H1 (cell line): ENCODE measurements around the gene COL25A1. TPM values are rescaled to one million over a fixed set of nuclear protein-coding genes. Genes with fewer than 3 reads are reported as not detected.

ENCODE experiments used
- CTCF ChIA-PET: fragments of 300-600 bp; sonication (Branson Sonifier 250); formaldehyde crosslinking; loops from one replicate; lab custom pipeline; 2021; ENCODE audit not compliant: partially characterized antibody; lab: Charles Lee
- POLR2A ChIA-PET: fragments of 300-600 bp; sonication (Branson Sonifier 250); formaldehyde crosslinking; loops from one replicate; lab custom pipeline; 2021; ENCODE audit warnings: inconsistent platforms; ENCODE audit not compliant: partially characterized antibody; lab: Charles Lee
- DNase-seq, 2 experiments: peaks; one replicate each; pipeline versions ENCODE4 v3.0.0 to v3.0.0-alpha.2; 2010 to 2022; ENCODE audit warnings: low spot score in 2 of 2, low read depth in 1 of 2, mixed read lengths in 1 of 2
- FAIRE-seq: peaks from 2 replicates; lab custom pipeline; 2011; peaks lifted over from hg19 to GRCh38; lab: Jason Lieb, UNC
- H2AFZ ChIP-seq: 2 replicates; pipeline ENCODE4 v1.8.1; 2012; ENCODE audit warnings: low read length, inconsistent platforms
- H2AK5ac ChIP-seq: 2 replicates; pipeline ENCODE4 v1.6.1; 2013; ENCODE audit warnings: low read depth, low read length
- H2BK120ac ChIP-seq: replicated peaks from 2 replicates; pipeline ENCODE3; 2013; ENCODE audit warnings: low read depth, low read length, inconsistent platforms
- H2BK12ac ChIP-seq: 2 replicates; pipeline ENCODE4 v1.6.1; 2013; ENCODE audit warnings: low read depth, low read length
- H2BK15ac ChIP-seq: 2 replicates; pipeline ENCODE4 v1.6.1; 2013; ENCODE audit warnings: low read length
- H2BK20ac ChIP-seq: 2 replicates; pipeline ENCODE4 v1.6.1; 2013; ENCODE audit warnings: low read length
- H2BK5ac ChIP-seq: 2 replicates; pipeline ENCODE4 v1.6.1; 2013; ENCODE audit warnings: low read depth, low read length
- H3K14ac ChIP-seq: 2 replicates; pipeline ENCODE4 v1.6.1; 2013; ENCODE audit warnings: inconsistent platforms; ENCODE audit not compliant: insufficient read length
- H3K18ac ChIP-seq: 2 replicates; pipeline ENCODE4 v1.6.1; 2013; ENCODE audit warnings: low read length; ENCODE audit errors: extremely low read depth
- H3K23ac ChIP-seq: 2 replicates; pipeline ENCODE4 v1.6.1; 2013; ENCODE audit warnings: inconsistent platforms; ENCODE audit not compliant: insufficient read length
- H3K23me2 ChIP-seq: 2 replicates; pipeline ENCODE4 v1.6.1; 2013; ENCODE audit warnings: low read depth, low read length
- H3K27ac ChIP-seq: 2 replicates; pipeline ENCODE4 v1.6.1; 2011; ENCODE audit warnings: low read depth, low read length, inconsistent platforms
- H3K27me3 ChIP-seq, 4 experiments: replicated peaks in 1 of 4; 1 replicate in 1 of 4; 2 replicates in 3 of 4; pipeline versions ENCODE4 v1.6.1 to v1.8.1; 2011 to 2013; ENCODE audit warnings: low read length in 3 of 4, mild to moderate bottlenecking in 3 of 4, inconsistent platforms in 2 of 4, mixed read lengths in 2 of 4, moderate library complexity in 1 of 4; ENCODE audit not compliant: control insufficient read depth in 3 of 4, insufficient read depth in 3 of 4; ENCODE audit errors: extremely low read depth in 1 of 4
- H3K36me3 ChIP-seq, 4 experiments: 2 replicates each; pipeline versions ENCODE4 v1.6.1 to v1.8.1; 2011 to 2013; ENCODE audit warnings: mild to moderate bottlenecking in 4 of 4, low read length in 3 of 4, moderate library complexity in 2 of 4, control low read depth in 1 of 4, inconsistent platforms in 1 of 4; ENCODE audit not compliant: insufficient read depth in 4 of 4, control insufficient read depth in 2 of 4
- H3K4ac ChIP-seq: replicated peaks from 2 replicates; pipeline ENCODE3; 2013; ENCODE audit warnings: low read length, low read depth, mixed read lengths, inconsistent platforms; ENCODE audit not compliant: insufficient read length
- H3K4me1 ChIP-seq, 4 experiments: replicated peaks in 1 of 4; 1 replicate in 1 of 4; 2 replicates in 3 of 4; pipeline versions ENCODE4 v1.6.1 to v1.8.1; 2011 to 2013; ENCODE audit warnings: low read length in 3 of 4, inconsistent platforms in 2 of 4, mixed read lengths in 1 of 4; ENCODE audit not compliant: insufficient read depth in 4 of 4, control insufficient read depth in 3 of 4
- H3K4me2 ChIP-seq, 2 experiments: 2 replicates each; pipeline versions ENCODE4 v1.6.1 to v1.8.1; 2011 to 2013; ENCODE audit warnings: low read depth in 2 of 2, low read length in 2 of 2, control low read depth in 1 of 2, inconsistent platforms in 1 of 2, mild to moderate bottlenecking in 1 of 2; ENCODE audit not compliant: insufficient read depth in 1 of 2
- H3K4me3 ChIP-seq, 4 experiments: fragments of 200-600, 300-600 bp in 1 of 4; sonication (generic), shearing (Covaris generic), sonication (Bioruptor Twin) in 1 of 4; 2 replicates each; pipeline versions ENCODE4 v1.5.1 to v1.8.1; 2011 to 2016; ENCODE audit warnings: low read length in 4 of 4, low read depth in 3 of 4, control low read depth in 2 of 4, inconsistent platforms in 2 of 4, mild to moderate bottlenecking in 2 of 4, mixed read lengths in 1 of 4, moderate library complexity in 1 of 4; ENCODE audit not compliant: insufficient read depth in 2 of 4; ENCODE audit errors: extremely low read depth in 1 of 4
- H3K56ac ChIP-seq: replicated peaks from 2 replicates; pipeline ENCODE3; 2013; ENCODE audit warnings: low read depth, mild to moderate bottlenecking, mixed read lengths, low read length, inconsistent platforms; ENCODE audit not compliant: insufficient read length
- H3K79me1 ChIP-seq: 2 replicates; pipeline ENCODE4 v1.6.1; 2013; ENCODE audit warnings: low read depth, low read length, control low read depth
- H3K79me2 ChIP-seq, 2 experiments: 2 replicates each; pipeline versions ENCODE4 v1.6.1 to v1.8.1; 2012 to 2013; ENCODE audit warnings: low read length in 2 of 2, mild to moderate bottlenecking in 2 of 2, inconsistent platforms in 1 of 2; ENCODE audit not compliant: insufficient read depth in 2 of 2, control insufficient read depth in 1 of 2
- H3K9ac ChIP-seq, 4 experiments: replicated peaks in 1 of 4; 1 replicate in 1 of 4; 2 replicates in 3 of 4; pipeline versions ENCODE4 v1.6.1 to v1.8.1; 2011 to 2013; ENCODE audit warnings: low read depth in 3 of 4, low read length in 3 of 4, control low read depth in 2 of 4, mild to moderate bottlenecking in 2 of 4, moderate library complexity in 2 of 4, inconsistent platforms in 1 of 4; ENCODE audit errors: extremely low read depth in 1 of 4
- H3K9me3 ChIP-seq, 2 experiments: 2 replicates each; pipeline versions ENCODE4 v1.6.1 to v1.8.1; 2012 to 2013; ENCODE audit warnings: mild to moderate bottlenecking in 2 of 2, moderate library complexity in 2 of 2, control low read depth in 1 of 2, inconsistent platforms in 1 of 2, low read depth in 1 of 2, low read length in 1 of 2, mixed read lengths in 1 of 2; ENCODE audit not compliant: insufficient read depth in 2 of 2
- H4K20me1 ChIP-seq, 2 experiments: replicated peaks in 1 of 2; 2 replicates each; pipeline versions ENCODE3 to v1.8.1; 2011 to 2013; ENCODE audit warnings: inconsistent platforms in 2 of 2, low read length in 2 of 2, mild to moderate bottlenecking in 1 of 2; ENCODE audit not compliant: insufficient read depth in 2 of 2, control insufficient read depth in 1 of 2
- H4K5ac ChIP-seq: 2 replicates; pipeline ENCODE4 v1.6.1; 2013; ENCODE audit warnings: low read length, low read depth, mixed read lengths, inconsistent platforms; ENCODE audit not compliant: insufficient read length
- H4K8ac ChIP-seq: 2 replicates; pipeline ENCODE4 v1.8.0; 2013; ENCODE audit warnings: mild to moderate bottlenecking, moderate library complexity, low read length, inconsistent platforms; ENCODE audit not compliant: insufficient read depth; ENCODE audit errors: extremely low read depth
- H4K91ac ChIP-seq: replicated peaks from 2 replicates; pipeline ENCODE3; 2013; ENCODE audit warnings: low read length, mixed read lengths, inconsistent platforms; ENCODE audit not compliant: insufficient read length
- CBX5 ChIP-seq: fragments of 300-800, 300-1000 bp; sonication (generic); IDR thresholded peaks from 2 replicates; pipeline ENCODE4 v1.7.1; 2016; ENCODE audit warnings: antibody characterized with exemption, low read length, low read depth
- KDM1A ChIP-seq: fragments of 200-600, 300-600 bp; sonication (generic); IDR thresholded peaks from 2 replicates; pipeline ENCODE4 v1.7.1; 2016; ENCODE audit warnings: mild to moderate bottlenecking, low read length, borderline replicate concordance
- KDM4A ChIP-seq: IDR thresholded peaks from one replicate; pipeline ENCODE4 v1.7.1; 2012; ENCODE audit warnings: low read depth, mild to moderate bottlenecking, moderate library complexity, low read length, inconsistent platforms; ENCODE audit not compliant: severe bottlenecking
- RNF2 ChIP-seq: fragments of 200-900, 300-1000 bp; sonication (generic); IDR thresholded peaks from 2 replicates; pipeline ENCODE4 v1.7.1; 2016; ENCODE audit warnings: borderline replicate concordance, low read depth, mild to moderate bottlenecking, antibody characterized with exemption, low read length; ENCODE audit not compliant: poor library complexity, severe bottlenecking; ENCODE audit errors: missing control alignments
- ZNF274 ChIP-seq: IDR thresholded peaks from 2 replicates; pipeline ENCODE4 v1.7.0; 2012; ENCODE audit warnings: low read length, borderline replicate concordance; ENCODE audit errors: extremely low read depth
- WGBS, 2 experiments: shearing (Covaris generic) in 1 of 2; methylation state at CpG; one replicate each; pipeline versions ENCODE4 v1.1.6 to v1.1.7; 2013 to 2015; ENCODE audit warnings: low lambda C conversion rate in 2 of 2, mixed read lengths in 2 of 2, inconsistent platforms in 1 of 2, low coverage in 1 of 2, missing lambda C conversion rate in 1 of 2; ENCODE audit not compliant: insufficient replicate concordance in 2 of 2, insufficient coverage in 1 of 2, insufficient read length in 1 of 2; ENCODE audit errors: extremely low coverage in 1 of 2, missing lambda C conversion rate in 1 of 2; 5-methylcytosine and 5-hydroxymethylcytosine counted together
- polyA plus RNA-seq, 7 experiments: library from polyadenylated mRNA; depleted of rRNA in 3 of 7; stranded (reverse) in 5 of 7; unstranded in 2 of 7; fragments of >200 nt in 5 of 7; fragments of 200-250 nt in 2 of 7; gene quantifications; 1 replicate in 5 of 7; 2 replicates in 1 of 7; 4 replicates in 1 of 7; pipeline versions ENCODE4 v1.2.1 to v1.2.3, GENCODE V29; 2011 to 2013; ENCODE audit warnings: missing spikeins in 2 of 7, mixed read lengths in 2 of 7
- total RNA-seq: library from RNA; stranded (reverse); fragmentation: NEBNext Ultra II Directional; extraction: Animal tissue kit (Norgen Biotek cat#: 25700); gene quantifications from 2 replicates; pipeline ENCODE4 v1.2.1, GENCODE V29; 2021

Gene COL25A1
- total and polyA plus RNA-seq, 2 of the 8 experiments (the other 6 are each of a cell fraction or from before 2014, with no cell fraction given), result 1.1 to 8.3 TPM

DNA sequence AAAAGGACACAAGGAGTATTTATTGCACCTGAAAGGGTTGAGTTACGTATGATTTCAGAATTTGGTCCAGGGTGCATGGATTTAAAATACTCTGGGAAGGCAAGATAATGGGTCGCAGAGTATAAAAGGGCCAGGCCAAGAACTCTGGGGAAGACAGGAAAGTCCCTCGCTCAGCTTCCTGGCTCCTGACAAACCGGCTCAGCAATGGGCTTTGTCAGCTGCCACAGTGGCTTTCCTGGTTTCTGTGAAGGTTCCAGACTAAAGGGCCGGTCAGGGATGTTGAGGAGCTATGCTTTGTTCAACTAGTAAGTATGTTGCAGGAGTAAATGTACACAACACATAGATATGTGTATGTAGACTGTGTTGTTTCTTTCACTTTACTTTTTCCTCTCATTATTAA, 385.2 kb downstream of the COL25A1 start:
- H3K23me2 ChIP-seq, result no peaks in the 10 kb centered on the region
- no peak overlapping the region for H4K8ac ChIP-seq
- H2AFZ ChIP-seq, result no peak overlapping the region
- POLR2A ChIA-PET, result no interaction called here
- H3K14ac ChIP-seq, result no peak overlapping the region
- no peak overlapping the region for H2BK5ac ChIP-seq
- H3K23ac ChIP-seq, result no peak overlapping the region
- H2BK12ac ChIP-seq, result no peak overlapping the region
- no peak overlapping the region for H4K91ac ChIP-seq
- no peak overlapping the region for H3K9ac ChIP-seq
- H3K27ac ChIP-seq, result no peak overlapping the region
- H3K36me3 ChIP-seq, result no peaks in the 10 kb centered on the region
- H4K5ac ChIP-seq, result no peak overlapping the region
- DNase-seq (no peak), FAIRE-seq (peak; percentile 60)
- no peaks in the 10 kb centered on the region for H3K9me3 ChIP-seq
- 89% methylated on average over 5 of the region's 5 CpGs; no CpG with 5 or more reads in 1 of the 2 experiments for WGBS, 2 experiments
- no peaks in the 10 kb centered on the region for H3K79me1 ChIP-seq
- H2BK20ac ChIP-seq, result no peak overlapping the region
- no peaks in the 10 kb centered on the region for H4K20me1 ChIP-seq
- CTCF ChIA-PET, result no interaction called here
- no peak overlapping the region for H2AK5ac ChIP-seq
- no peak overlapping the region for H3K4me2 ChIP-seq
- no peak overlapping the region for H3K4me3 ChIP-seq
- H3K18ac ChIP-seq, result no peak overlapping the region
- H3K56ac ChIP-seq, result no peak overlapping the region
- no peak overlapping the region for H2BK15ac ChIP-seq
- H3K4me1 ChIP-seq, result no peaks in the 10 kb centered on the region
- H3K4ac ChIP-seq, result no peak overlapping the region
- no peaks in the 10 kb centered on the region for H3K79me2 ChIP-seq
- no peaks in the 10 kb centered on the region for H3K27me3 ChIP-seq
- no peak overlapping the region for H2BK120ac ChIP-seq
- no peak for TF ChIP-seq KDM4A
- TF ChIP-seq KDM1A, result no peak
- no peak for TF ChIP-seq ZNF274
- no peak for TF ChIP-seq RNF2
- no peak for TF ChIP-seq CBX5
